K562 (cell line): ENCODE results near the gene ST6GALNAC5. TPM values are rescaled to one million over a fixed set of nuclear protein-coding genes. Genes with fewer than 3 reads are reported as not detected.
A peak's percentile ranks its signal among the peaks of the same experiment; 100 is the strongest.

ENCODE experiments used
- ATAC-seq: fragments of 200-7000 bp; cut with Tn5 transposase; 3 replicates; pipeline ENCODE4 v1.9.1; 2020; ENCODE audit warnings: moderate library complexity
- BruUV-seq: library from RNA; stranded (reverse); fragments of 400-500 nt; replicated peaks from 2 replicates; lab custom pipeline; 2021; lab: Mats Ljungman, UMichigan
- CTCF ChIA-PET: fragments of 300-600 bp; formaldehyde crosslinking; extraction: SDS; loops from one replicate; lab custom pipeline; 2021; ENCODE audit warnings: low intra/inter-chr PET ratio; lab: Yijun Ruan, JAX
- POLR2A ChIA-PET: fragments of 300-600, 350-650 bp; sonication (Branson Sonifier 250); formaldehyde crosslinking; extraction: SDS; loops from one replicate; lab custom pipeline; 2021; ENCODE audit warnings: antibody characterized with exemption, inconsistent platforms; lab: Yijun Ruan, JAX
- DNase-seq, 4 experiments: peaks; one replicate each; pipeline versions ENCODE4 v3.0.0 to v3.0.0-alpha.2; 2011 to 2018; ENCODE audit warnings: low spot score in 3 of 4, mixed read lengths in 3 of 4; ENCODE audit errors: extremely low read depth in 1 of 4
- FAIRE-seq: peaks from 2 replicates; lab custom pipeline; 2011; peaks lifted over from hg19 to GRCh38; lab: Jason Lieb, UNC
- H2AFZ ChIP-seq: 2 replicates; pipeline ENCODE4 v1.6.0; 2011; ENCODE audit warnings: low read depth, low read length, control low read depth, inconsistent platforms
- H3K27ac ChIP-seq: fragments of 200-600 bp; 3 replicates; pipeline ENCODE4 v1.8.0; 2011; ENCODE audit warnings: low read depth, mild to moderate bottlenecking, control low read depth, inconsistent platforms, low read length, moderate library complexity, mixed read lengths; ENCODE audit errors: extremely low read depth
- H3K27me3 ChIP-seq, 2 experiments: fragments of 300-600 bp in 1 of 2; 2 replicates in 1 of 2; 3 replicates in 1 of 2; pipeline versions ENCODE4 v1.6.0 to v1.8.0; 2011; ENCODE audit warnings: inconsistent platforms in 2 of 2, low read length in 2 of 2, mild to moderate bottlenecking in 1 of 2, mixed read lengths in 1 of 2, moderate library complexity in 1 of 2; ENCODE audit not compliant: control insufficient read depth in 2 of 2, insufficient read depth in 2 of 2
- H3K36me3 ChIP-seq: fragments of 300-600 bp; 3 replicates; pipeline ENCODE4 v1.8.0; 2011; ENCODE audit warnings: mild to moderate bottlenecking, low read length, inconsistent platforms; ENCODE audit not compliant: control insufficient read depth, insufficient read depth
- H3K4me1 ChIP-seq, 2 experiments: fragments of 200-600 bp in 1 of 2; replicated peaks in 1 of 2; 2 replicates in 1 of 2; 3 replicates in 1 of 2; pipeline versions ENCODE4 v1.5.1 to v1.8.0; 2011; ENCODE audit warnings: inconsistent platforms in 2 of 2, low read length in 2 of 2, mild to moderate bottlenecking in 1 of 2, mixed read lengths in 1 of 2, moderate library complexity in 1 of 2; ENCODE audit not compliant: control insufficient read depth in 2 of 2, insufficient read depth in 2 of 2
- H3K4me2 ChIP-seq: 2 replicates; pipeline ENCODE4 v1.6.1; 2011; ENCODE audit warnings: low read length, control low read depth, inconsistent platforms, mixed read lengths; ENCODE audit not compliant: insufficient read depth
- H3K4me3 ChIP-seq: fragments of 200-600 bp; sonication (generic), shearing (Covaris generic); 2 replicates; pipeline ENCODE4 v1.5.1; 2016; ENCODE audit warnings: control low read depth, inconsistent platforms
- H3K79me2 ChIP-seq: fragments of 200-600 bp; 3 replicates; pipeline ENCODE4 v1.8.0; 2011; ENCODE audit warnings: low read length, inconsistent platforms; ENCODE audit not compliant: control insufficient read depth, insufficient read depth
- H3K9ac ChIP-seq, 2 experiments: 2 replicates each; pipeline versions ENCODE4 v1.6.0 to v1.6.1; 2011; ENCODE audit warnings: low read depth in 2 of 2, low read length in 2 of 2, control low read depth in 1 of 2, inconsistent platforms in 1 of 2, mild to moderate bottlenecking in 1 of 2, mixed read lengths in 1 of 2; ENCODE audit not compliant: insufficient read depth in 1 of 2
- H3K9me1 ChIP-seq: one replicate; pipeline ENCODE4 v1.6.0; 2011; ENCODE audit warnings: inconsistent platforms, mild to moderate bottlenecking, low read length, moderate library complexity; ENCODE audit not compliant: control insufficient read depth, insufficient read depth
- H3K9me3 ChIP-seq: replicated peaks from 2 replicates; pipeline ENCODE4 v1.5.1; 2011; ENCODE audit warnings: low read depth, low read length, inconsistent platforms; ENCODE audit not compliant: control insufficient read depth, insufficient read depth
- H4K20me1 ChIP-seq: replicated peaks from 2 replicates; pipeline ENCODE4 v1.6.1; 2011; ENCODE audit warnings: low read length, inconsistent platforms, mixed read lengths; ENCODE audit not compliant: control insufficient read depth, insufficient read depth
- BRF1 ChIP-seq: IDR thresholded peaks from 3 replicates; pipeline ENCODE4 v1.6.1; 2011; ENCODE audit warnings: borderline replicate concordance, mild to moderate bottlenecking; ENCODE audit not compliant: insufficient read length; ENCODE audit errors: extremely low read depth
- FOS ChIP-seq: IDR thresholded peaks from 3 replicates; pipeline ENCODE4 v1.6.1; 2011; ENCODE audit not compliant: insufficient read length; ENCODE audit errors: extremely low read depth
- SPI1 ChIP-seq: IDR thresholded peaks from 2 replicates; pipeline ENCODE4 v1.6.1; 2011; ENCODE audit warnings: low read depth, low read length, control low read depth, borderline replicate concordance
- ZNF24 ChIP-seq: fragments of 450-650 bp; IDR thresholded peaks from 2 replicates; pipeline ENCODE4 v1.6.1; 2016
- ZNF507 ChIP-seq: conservative IDR thresholded peaks from 2 replicates; pipeline ENCODE4 v1.6.1; 2017; ENCODE audit warnings: missing genetic modification characterization, missing compliant biosample characterization
- WGBS: fragments of 100-300 bp; shearing (Covaris generic); methylation state at CpG from one replicate; pipeline ENCODE4 v1.1.6; 2016; ENCODE audit warnings: low coverage, mixed read lengths; ENCODE audit not compliant: insufficient coverage; ENCODE audit errors: missing lambda C conversion rate; 5-methylcytosine and 5-hydroxymethylcytosine counted together
- in situ Hi-C: fragments of 300-500 bp; cut with MboI; formaldehyde crosslinking; loops from 4 replicates; pipeline ENCODE4 v1.15.0; 2018; ENCODE audit warnings: inconsistent platforms, mixed read lengths
- intact Hi-C: fragments of 100-400 bp; cut with micrococcal nuclease; formaldehyde crosslinking; loops from 2 replicates; pipeline ENCODE4 v1.14.2; 2022
- polyA plus RNA-seq, 8 experiments: library from polyadenylated mRNA; depleted of rRNA in 4 of 8; stranded (reverse) in 5 of 8; unstranded in 3 of 8; fragments of >200 nt; fragmentation: Nextera tagmentation in 2 of 8; fragmentation: Illumina TruSeq in 1 of 8; extraction: Ambion mirVana in 2 of 8; extraction: Trizol in 1 of 8; gene quantifications; 2 replicates each; pipeline versions ENCODE4 v1.2.1 to v1.2.3, GENCODE V29; 2011 to 2014; ENCODE audit warnings: inconsistent platforms in 1 of 8, missing spikeins in 1 of 8
- total RNA-seq, 7 experiments: library from RNA; depleted of rRNA in 6 of 7; stranded (reverse); fragments of >200 nt in 6 of 7; fragmentation: Illumina TruSeq in 2 of 7; extraction: Trizol in 2 of 7; gene quantifications; 2 replicates each; pipeline versions ENCODE4 v1.2.1 to v1.2.3, GENCODE V29; 2011 to 2021; ENCODE audit warnings: low replicate concordance in 1 of 7
- TF ChIP-seq, protein P1 (sequence below): fragments of 200-400 bp; formaldehyde crosslinking; IDR thresholded peaks from 2 replicates; pipeline ENCODE4 v1.6.1; 2017; ENCODE audit warnings: mild to moderate bottlenecking, low read depth, low read length, moderate library complexity
- TF ChIP-seq, protein P2 (sequence below): fragments of 250-450 bp; sonication (Bioruptor Pico); IDR thresholded peaks from 2 replicates; pipeline ENCODE4 v1.5.0; 2021
- TF ChIP-seq, protein P3 (sequence below): fragments of 450-650 bp; formaldehyde crosslinking; IDR thresholded peaks from 2 replicates; pipeline ENCODE4 v1.4.0; 2020; ENCODE audit warnings: mild to moderate bottlenecking, moderate library complexity
- TF ChIP-seq, protein P4 (sequence below): fragments of 450-650 bp; formaldehyde crosslinking; conservative IDR thresholded peaks from 2 replicates; pipeline ENCODE4 v1.4.0; 2022; ENCODE audit warnings: mild to moderate bottlenecking, missing genetic modification characterization

Gene ST6GALNAC5
- total and polyA plus RNA-seq, 9 of the 15 experiments (the other 6 are each of a cell fraction or from before 2014, with no cell fraction given), result 0.04 to 0.14 TPM; not detected in 7

- no peaks in the 10 kb centered on the region for H3K9me1 ChIP-seq
- no TSS peak for BruUV-seq
- ATAC-seq (no peak), DNase-seq (no peak), FAIRE-seq (no peak)
- no peak overlapping the region for H3K4me2 ChIP-seq
- H3K27me3 ChIP-seq, result no peaks in the 10 kb centered on the region
- H3K79me2 ChIP-seq, result no peaks in the 10 kb centered on the region
- ChIA-PET POLR2A (no interaction called here), CTCF (no interaction called here)
- no peak overlapping the region for H3K27ac ChIP-seq
- TF ChIP-seq, protein P1, sequence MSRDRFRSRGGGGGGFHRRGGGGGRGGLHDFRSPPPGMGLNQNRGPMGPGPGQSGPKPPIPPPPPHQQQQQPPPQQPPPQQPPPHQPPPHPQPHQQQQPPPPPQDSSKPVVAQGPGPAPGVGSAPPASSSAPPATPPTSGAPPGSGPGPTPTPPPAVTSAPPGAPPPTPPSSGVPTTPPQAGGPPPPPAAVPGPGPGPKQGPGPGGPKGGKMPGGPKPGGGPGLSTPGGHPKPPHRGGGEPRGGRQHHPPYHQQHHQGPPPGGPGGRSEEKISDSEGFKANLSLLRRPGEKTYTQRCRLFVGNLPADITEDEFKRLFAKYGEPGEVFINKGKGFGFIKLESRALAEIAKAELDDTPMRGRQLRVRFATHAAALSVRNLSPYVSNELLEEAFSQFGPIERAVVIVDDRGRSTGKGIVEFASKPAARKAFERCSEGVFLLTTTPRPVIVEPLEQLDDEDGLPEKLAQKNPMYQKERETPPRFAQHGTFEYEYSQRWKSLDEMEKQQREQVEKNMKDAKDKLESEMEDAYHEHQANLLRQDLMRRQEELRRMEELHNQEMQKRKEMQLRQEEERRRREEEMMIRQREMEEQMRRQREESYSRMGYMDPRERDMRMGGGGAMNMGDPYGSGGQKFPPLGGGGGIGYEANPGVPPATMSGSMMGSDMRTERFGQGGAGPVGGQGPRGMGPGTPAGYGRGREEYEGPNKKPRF, result no peak
- peak; percentile 65; the same call in 1 of the 2 replicates for TF ChIP-seq ZNF24
- H3K9me3 ChIP-seq, result no peaks in the 10 kb centered on the region
- H3K4me3 ChIP-seq, result no peak overlapping the region
- H4K20me1 ChIP-seq, result no peaks in the 10 kb centered on the region
- no peak overlapping the region for H3K9ac ChIP-seq
- no peak overlapping the region for H2AFZ ChIP-seq
- WGBS, result 0% methylated on average over 1 of the region's 1 CpG
- intact Hi-C loops, result no loop called here
- H3K4me1 ChIP-seq, result no peaks in the 10 kb centered on the region
- in situ Hi-C loops, result no loop called here
- no peaks in the 10 kb centered on the region for H3K36me3 ChIP-seq
Measured at GRCh38 chr1:77026640-77027039, 159.4 kb downstream of the ST6GALNAC5 start.

GRCh38 chr1:77027847-77028246, 160.6 kb downstream of the ST6GALNAC5 start:
- Histone ChIP-seq H3K27ac (no peak overlapping the region), H3K9ac (no peak overlapping the region), H3K4me2 (no peak overlapping the region), H3K9me3 (no peaks in the 10 kb centered on the region), H3K4me3 (no peak overlapping the region), H3K27me3 (no peaks in the 10 kb centered on the region), H3K36me3 (no peaks in the 10 kb centered on the region), H2AFZ (no peak overlapping the region), H3K9me1 (no peaks in the 10 kb centered on the region)
- no peak for DNase-seq
- POLR2A ChIA-PET, result no interaction called here
- 0% methylated on average over 1 of the region's 1 CpG for WGBS
- TF ChIP-seq, protein P2, sequence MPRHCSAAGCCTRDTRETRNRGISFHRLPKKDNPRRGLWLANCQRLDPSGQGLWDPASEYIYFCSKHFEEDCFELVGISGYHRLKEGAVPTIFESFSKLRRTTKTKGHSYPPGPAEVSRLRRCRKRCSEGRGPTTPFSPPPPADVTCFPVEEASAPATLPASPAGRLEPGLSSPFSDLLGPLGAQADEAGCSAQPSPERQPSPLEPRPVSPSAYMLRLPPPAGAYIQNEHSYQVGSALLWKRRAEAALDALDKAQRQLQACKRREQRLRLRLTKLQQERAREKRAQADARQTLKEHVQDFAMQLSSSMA (CRISPR knock-in tag), result no peak
- TF ChIP-seq, protein P3, sequence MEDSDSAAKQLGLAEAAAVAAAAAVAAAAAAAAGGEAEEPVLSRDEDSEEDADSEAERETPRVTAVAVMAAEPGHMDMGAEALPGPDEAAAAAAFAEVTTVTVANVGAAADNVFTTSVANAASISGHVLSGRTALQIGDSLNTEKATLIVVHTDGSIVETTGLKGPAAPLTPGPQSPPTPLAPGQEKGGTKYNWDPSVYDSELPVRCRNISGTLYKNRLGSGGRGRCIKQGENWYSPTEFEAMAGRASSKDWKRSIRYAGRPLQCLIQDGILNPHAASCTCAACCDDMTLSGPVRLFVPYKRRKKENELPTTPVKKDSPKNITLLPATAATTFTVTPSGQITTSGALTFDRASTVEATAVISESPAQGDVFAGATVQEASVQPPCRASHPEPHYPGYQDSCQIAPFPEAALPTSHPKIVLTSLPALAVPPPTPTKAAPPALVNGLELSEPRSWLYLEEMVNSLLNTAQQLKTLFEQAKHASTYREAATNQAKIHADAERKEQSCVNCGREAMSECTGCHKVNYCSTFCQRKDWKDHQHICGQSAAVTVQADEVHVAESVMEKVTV (CRISPR knock-in tag), result no peak
- TF ChIP-seq ZNF507 (tag) (no peak), FOS (no peak), SPI1 (no peak), BRF1 (no peak)
- TF ChIP-seq, protein P4, sequence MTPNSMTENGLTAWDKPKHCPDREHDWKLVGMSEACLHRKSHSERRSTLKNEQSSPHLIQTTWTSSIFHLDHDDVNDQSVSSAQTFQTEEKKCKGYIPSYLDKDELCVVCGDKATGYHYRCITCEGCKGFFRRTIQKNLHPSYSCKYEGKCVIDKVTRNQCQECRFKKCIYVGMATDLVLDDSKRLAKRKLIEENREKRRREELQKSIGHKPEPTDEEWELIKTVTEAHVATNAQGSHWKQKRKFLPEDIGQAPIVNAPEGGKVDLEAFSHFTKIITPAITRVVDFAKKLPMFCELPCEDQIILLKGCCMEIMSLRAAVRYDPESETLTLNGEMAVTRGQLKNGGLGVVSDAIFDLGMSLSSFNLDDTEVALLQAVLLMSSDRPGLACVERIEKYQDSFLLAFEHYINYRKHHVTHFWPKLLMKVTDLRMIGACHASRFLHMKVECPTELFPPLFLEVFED (CRISPR knock-in tag), result no peak
- TF ChIP-seq, all 486 proteins: peak for 0
- in situ Hi-C loops, result no loop called here
- intact Hi-C loops, result no loop called here
- CTCF ChIA-PET, result no interaction called here
- no peak for ATAC-seq
- no peaks in the 10 kb centered on the region for H3K79me2 ChIP-seq
- no TSS peak for BruUV-seq
- no peaks in the 10 kb centered on the region for H4K20me1 ChIP-seq
- no peaks in the 10 kb centered on the region for H3K4me1 ChIP-seq
- FAIRE-seq, result no peak
